ENCODE results near the gene DNAH1. TPM values are rescaled to one million over a fixed set of nuclear protein-coding genes. Genes with fewer than 3 reads are reported as not detected.

Gene DNAH1
- total and polyA plus RNA-seq, 2 experiments from 2014 or later, result 0.81 to 1.8 TPM

GRCh38 chr3:52407779-52408178 lies 91.7 kb downstream of the DNAH1 start:
- DNase-seq (ENCODE audit: low spot score) (no peak), ATAC-seq (no peak)
- no peaks in the 10 kb centered on the region for H3K9me2 ChIP-seq (ENCODE audit: insufficient read depth)
- H3K79me2 ChIP-seq (replicated peaks; ENCODE audit: insufficient read depth), result peaks cover 17% of the 10 kb centered on the region
- peaks cover 8% of the 10 kb centered on the region for H3K27me3 Mint-ChIP-seq (ENCODE audit: insufficient read depth, low read depth, poor library complexity)
- no peaks in the 10 kb centered on the region for H3K9me3 Mint-ChIP-seq
- no peak for TF ChIP-seq CREB1 (CRISPR knock-in tag; IDR thresholded peaks at IDR 0.05; ENCODE audit: low read depth)
- TF ChIP-seq, protein P1, sequence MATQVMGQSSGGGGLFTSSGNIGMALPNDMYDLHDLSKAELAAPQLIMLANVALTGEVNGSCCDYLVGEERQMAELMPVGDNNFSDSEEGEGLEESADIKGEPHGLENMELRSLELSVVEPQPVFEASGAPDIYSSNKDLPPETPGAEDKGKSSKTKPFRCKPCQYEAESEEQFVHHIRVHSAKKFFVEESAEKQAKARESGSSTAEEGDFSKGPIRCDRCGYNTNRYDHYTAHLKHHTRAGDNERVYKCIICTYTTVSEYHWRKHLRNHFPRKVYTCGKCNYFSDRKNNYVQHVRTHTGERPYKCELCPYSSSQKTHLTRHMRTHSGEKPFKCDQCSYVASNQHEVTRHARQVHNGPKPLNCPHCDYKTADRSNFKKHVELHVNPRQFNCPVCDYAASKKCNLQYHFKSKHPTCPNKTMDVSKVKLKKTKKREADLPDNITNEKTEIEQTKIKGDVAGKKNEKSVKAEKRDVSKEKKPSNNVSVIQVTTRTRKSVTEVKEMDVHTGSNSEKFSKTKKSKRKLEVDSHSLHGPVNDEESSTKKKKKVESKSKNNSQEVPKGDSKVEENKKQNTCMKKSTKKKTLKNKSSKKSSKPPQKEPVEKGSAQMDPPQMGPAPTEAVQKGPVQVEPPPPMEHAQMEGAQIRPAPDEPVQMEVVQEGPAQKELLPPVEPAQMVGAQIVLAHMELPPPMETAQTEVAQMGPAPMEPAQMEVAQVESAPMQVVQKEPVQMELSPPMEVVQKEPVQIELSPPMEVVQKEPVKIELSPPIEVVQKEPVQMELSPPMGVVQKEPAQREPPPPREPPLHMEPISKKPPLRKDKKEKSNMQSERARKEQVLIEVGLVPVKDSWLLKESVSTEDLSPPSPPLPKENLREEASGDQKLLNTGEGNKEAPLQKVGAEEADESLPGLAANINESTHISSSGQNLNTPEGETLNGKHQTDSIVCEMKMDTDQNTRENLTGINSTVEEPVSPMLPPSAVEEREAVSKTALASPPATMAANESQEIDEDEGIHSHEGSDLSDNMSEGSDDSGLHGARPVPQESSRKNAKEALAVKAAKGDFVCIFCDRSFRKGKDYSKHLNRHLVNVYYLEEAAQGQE (IDR thresholded peaks at IDR 0.05; ENCODE audit: unreplicated experiment), result no peak
- no peak for TF ChIP-seq ZNF331 (CRISPR knock-in tag; IDR thresholded peaks at IDR 0.05; ENCODE audit: low read depth)
- TF ChIP-seq POLR2AphosphoS5 (IDR thresholded peaks at IDR 0.05; ENCODE audit: low read depth), result no peak
- no peak for TF ChIP-seq ZNF114 (CRISPR knock-in tag; IDR thresholded peaks at IDR 0.05)
- no peak for TF ChIP-seq EZH2phosphoT487 (IDR thresholded peaks at IDR 0.05; ENCODE audit: unreplicated experiment)
- TF ChIP-seq, protein P2, sequence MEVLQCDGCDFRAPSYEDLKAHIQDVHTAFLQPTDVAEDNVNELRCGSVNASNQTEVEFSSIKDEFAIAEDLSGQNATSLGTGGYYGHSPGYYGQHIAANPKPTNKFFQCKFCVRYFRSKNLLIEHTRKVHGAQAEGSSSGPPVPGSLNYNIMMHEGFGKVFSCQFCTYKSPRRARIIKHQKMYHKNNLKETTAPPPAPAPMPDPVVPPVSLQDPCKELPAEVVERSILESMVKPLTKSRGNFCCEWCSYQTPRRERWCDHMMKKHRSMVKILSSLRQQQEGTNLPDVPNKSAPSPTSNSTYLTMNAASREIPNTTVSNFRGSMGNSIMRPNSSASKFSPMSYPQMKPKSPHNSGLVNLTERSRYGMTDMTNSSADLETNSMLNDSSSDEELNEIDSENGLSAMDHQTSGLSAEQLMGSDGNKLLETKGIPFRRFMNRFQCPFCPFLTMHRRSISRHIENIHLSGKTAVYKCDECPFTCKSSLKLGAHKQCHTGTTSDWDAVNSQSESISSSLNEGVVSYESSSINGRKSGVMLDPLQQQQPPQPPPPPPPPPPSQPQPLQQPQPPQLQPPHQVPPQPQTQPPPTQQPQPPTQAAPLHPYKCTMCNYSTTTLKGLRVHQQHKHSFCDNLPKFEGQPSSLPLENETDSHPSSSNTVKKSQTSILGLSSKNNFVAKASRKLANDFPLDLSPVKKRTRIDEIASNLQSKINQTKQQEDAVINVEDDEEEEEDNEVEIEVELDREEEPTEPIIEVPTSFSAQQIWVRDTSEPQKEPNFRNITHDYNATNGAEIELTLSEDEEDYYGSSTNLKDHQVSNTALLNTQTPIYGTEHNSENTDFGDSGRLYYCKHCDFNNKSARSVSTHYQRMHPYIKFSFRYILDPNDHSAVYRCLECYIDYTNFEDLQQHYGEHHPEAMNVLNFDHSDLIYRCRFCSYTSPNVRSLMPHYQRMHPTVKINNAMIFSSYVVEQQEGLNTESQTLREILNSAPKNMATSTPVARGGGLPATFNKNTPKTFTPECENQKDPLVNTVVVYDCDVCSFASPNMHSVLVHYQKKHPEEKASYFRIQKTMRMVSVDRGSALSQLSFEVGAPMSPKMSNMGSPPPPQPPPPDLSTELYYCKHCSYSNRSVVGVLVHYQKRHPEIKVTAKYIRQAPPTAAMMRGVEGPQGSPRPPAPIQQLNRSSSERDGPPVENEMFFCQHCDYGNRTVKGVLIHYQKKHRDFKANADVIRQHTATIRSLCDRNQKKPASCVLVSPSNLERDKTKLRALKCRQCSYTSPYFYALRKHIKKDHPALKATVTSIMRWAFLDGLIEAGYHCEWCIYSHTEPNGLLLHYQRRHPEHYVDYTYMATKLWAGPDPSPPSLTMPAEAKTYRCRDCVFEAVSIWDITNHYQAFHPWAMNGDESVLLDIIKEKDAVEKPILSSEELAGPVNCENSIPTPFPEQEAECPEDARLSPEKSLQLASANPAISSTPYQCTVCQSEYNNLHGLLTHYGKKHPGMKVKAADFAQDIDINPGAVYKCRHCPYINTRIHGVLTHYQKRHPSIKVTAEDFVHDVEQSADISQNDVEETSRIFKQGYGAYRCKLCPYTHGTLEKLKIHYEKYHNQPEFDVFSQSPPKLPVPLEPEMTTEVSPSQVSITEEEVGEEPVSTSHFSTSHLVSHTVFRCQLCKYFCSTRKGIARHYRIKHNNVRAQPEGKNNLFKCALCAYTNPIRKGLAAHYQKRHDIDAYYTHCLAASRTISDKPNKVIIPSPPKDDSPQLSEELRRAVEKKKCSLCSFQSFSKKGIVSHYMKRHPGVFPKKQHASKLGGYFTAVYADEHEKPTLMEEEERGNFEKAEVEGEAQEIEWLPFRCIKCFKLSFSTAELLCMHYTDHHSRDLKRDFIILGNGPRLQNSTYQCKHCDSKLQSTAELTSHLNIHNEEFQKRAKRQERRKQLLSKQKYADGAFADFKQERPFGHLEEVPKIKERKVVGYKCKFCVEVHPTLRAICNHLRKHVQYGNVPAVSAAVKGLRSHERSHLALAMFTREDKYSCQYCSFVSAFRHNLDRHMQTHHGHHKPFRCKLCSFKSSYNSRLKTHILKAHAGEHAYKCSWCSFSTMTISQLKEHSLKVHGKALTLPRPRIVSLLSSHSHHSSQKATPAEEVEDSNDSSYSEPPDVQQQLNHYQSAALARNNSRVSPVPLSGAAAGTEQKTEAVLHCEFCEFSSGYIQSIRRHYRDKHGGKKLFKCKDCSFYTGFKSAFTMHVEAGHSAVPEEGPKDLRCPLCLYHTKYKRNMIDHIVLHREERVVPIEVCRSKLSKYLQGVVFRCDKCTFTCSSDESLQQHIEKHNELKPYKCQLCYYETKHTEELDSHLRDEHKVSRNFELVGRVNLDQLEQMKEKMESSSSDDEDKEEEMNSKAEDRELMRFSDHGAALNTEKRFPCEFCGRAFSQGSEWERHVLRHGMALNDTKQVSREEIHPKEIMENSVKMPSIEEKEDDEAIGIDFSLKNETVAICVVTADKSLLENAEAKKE (CRISPR knock-in tag; IDR thresholded peaks at IDR 0.05), result no peak
- TF ChIP-seq, protein P3, sequence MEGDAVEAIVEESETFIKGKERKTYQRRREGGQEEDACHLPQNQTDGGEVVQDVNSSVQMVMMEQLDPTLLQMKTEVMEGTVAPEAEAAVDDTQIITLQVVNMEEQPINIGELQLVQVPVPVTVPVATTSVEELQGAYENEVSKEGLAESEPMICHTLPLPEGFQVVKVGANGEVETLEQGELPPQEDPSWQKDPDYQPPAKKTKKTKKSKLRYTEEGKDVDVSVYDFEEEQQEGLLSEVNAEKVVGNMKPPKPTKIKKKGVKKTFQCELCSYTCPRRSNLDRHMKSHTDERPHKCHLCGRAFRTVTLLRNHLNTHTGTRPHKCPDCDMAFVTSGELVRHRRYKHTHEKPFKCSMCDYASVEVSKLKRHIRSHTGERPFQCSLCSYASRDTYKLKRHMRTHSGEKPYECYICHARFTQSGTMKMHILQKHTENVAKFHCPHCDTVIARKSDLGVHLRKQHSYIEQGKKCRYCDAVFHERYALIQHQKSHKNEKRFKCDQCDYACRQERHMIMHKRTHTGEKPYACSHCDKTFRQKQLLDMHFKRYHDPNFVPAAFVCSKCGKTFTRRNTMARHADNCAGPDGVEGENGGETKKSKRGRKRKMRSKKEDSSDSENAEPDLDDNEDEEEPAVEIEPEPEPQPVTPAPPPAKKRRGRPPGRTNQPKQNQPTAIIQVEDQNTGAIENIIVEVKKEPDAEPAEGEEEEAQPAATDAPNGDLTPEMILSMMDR (conservative IDR thresholded peaks at IDR 0.05; ENCODE audit: low read depth in 2 of 2), result no peak
- TF ChIP-seq NANOG (IDR thresholded peaks at IDR 0.05; ENCODE audit: borderline replicate concordance), result no peak
- TF ChIP-seq JUNB (IDR thresholded peaks at IDR 0.05; ENCODE audit: unreplicated experiment), result no peak
- no peak for TF ChIP-seq STAT1 (IDR thresholded peaks at IDR 0.05; ENCODE audit: unreplicated experiment)
- TF ChIP-seq EZH2 (IDR thresholded peaks at IDR 0.05; ENCODE audit: low read depth, unreplicated experiment), result no peak
- no peak for TF ChIP-seq ETS1 (IDR thresholded peaks at IDR 0.05)
- peak overlapping the region; percentile 89; the same call in 1 of the 3 replicates for H3K4me3 Mint-ChIP-seq
- no peak overlapping the region for H3K4me2 ChIP-seq
- peaks cover 13% of the 10 kb centered on the region; the same call in 1 of the 2 replicates for H3K4me1 ChIP-seq (ENCODE audit: insufficient read depth)
- H4K20me1 ChIP-seq (replicated peaks; ENCODE audit: insufficient read depth), result no peaks in the 10 kb centered on the region; the same call in 1 of the 2 replicates
- peaks cover 47% of the 10 kb centered on the region for H3K36me3 Mint-ChIP-seq (ENCODE audit: low read depth)
- no peak overlapping the region for H3K27ac Mint-ChIP-seq
- no peak overlapping the region for H3K4me3 ChIP-seq
- H3K36me3 ChIP-seq (ENCODE audit: insufficient read depth), result peaks cover 3% of the 10 kb centered on the region; the same call in 1 of the 2 replicates
- H3K27ac ChIP-seq (ENCODE audit: low read depth), result no peak overlapping the region
- H3K27me3 ChIP-seq (ENCODE audit: insufficient read depth), result no peaks in the 10 kb centered on the region
- peaks cover 15% of the 10 kb centered on the region for H3K4me1 Mint-ChIP-seq
- H2AFZ ChIP-seq, result no peak overlapping the region
- peaks cover 9% of the 10 kb centered on the region for H3F3A ChIP-seq (replicated peaks; ENCODE audit: low read depth)

Data from GM23338 (cell line).